Fibroblast of skin of abdomen (primary cell): Measurements from ENCODE around the gene IQUB. TPM values are rescaled to one million over a fixed set of nuclear protein-coding genes. Genes with fewer than 3 reads are reported as not detected.
"Not testable (repeated sequence)": the region's sequence is repeated elsewhere in the genome, so short reads cannot be mapped to it uniquely, and the experiment has no call there.

Experiments used
- DNase-seq: peaks from one replicate; pipeline ENCODE4 v3.0.0-alpha.2; 2013
- polyA plus RNA-seq, 2 experiments: library from polyadenylated mRNA; unstranded; fragments of 120-200 nt; gene quantifications; one replicate each; pipeline ENCODE4 v1.2.1, GENCODE V29; 2013; ENCODE audit not compliant: insufficient read length in 2 of 2

The IQUB gene
- polyA plus RNA-seq (2013, experiment 1 of 2; ENCODE audit: insufficient read length) = 0.08 TPM
- 0.16 TPM for polyA plus RNA-seq (2013, experiment 2 of 2; ENCODE audit: insufficient read length)

- peak; percentile 97 for DNase-seq
Observed at GRCh38 chr7:123534383-123535260, at the start of gene IQUB. Gene IQUB (minus strand): TSS chr7:123534595. CDS start chr7:123512340, 22,255 bp downstream.

GRCh38 chr7:123583821-123584220 is 49.4 kb upstream of the IQUB start:
- DNase-seq = no peak

- DNase-seq = no peak
Observed at GRCh38 chr7:123581162-123581459, 46.7 kb upstream of the IQUB start.

DNA sequence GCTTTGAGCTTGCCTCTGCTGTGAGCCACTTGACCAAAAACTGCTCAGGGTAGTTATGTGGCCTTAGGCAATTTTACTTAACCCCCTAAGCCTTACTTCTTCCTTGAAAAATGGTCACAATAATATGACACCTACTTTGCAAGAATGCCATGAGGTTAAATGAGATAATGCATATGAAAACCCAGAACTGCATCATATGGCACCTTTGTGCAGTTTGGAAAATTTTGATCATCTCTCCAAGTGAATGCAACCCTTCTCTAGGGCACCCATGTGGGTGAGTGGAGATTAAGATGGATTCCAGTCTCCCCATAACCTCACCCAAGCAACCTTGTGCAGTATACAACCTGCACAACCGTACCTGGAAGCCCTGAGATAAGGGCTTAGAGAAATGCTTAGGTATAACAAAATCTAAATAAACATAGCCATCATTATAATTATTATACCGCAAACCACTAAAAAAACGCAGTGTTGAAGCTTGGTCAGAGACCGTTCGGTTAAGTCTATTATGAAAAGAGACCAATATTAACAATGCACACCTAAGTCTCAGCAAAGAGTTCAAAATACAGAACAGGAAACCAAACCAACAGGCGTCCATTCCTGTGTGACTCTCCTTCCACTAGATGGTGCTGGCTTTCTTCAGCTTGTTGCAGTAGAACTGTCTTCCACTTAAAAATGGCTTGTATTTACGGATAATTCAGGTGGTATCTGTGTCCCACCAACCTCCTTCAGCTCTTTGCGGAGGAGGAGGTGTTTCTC is 46.2 kb upstream of the IQUB start:
- DNase-seq = peak; percentile 25

DNA sequence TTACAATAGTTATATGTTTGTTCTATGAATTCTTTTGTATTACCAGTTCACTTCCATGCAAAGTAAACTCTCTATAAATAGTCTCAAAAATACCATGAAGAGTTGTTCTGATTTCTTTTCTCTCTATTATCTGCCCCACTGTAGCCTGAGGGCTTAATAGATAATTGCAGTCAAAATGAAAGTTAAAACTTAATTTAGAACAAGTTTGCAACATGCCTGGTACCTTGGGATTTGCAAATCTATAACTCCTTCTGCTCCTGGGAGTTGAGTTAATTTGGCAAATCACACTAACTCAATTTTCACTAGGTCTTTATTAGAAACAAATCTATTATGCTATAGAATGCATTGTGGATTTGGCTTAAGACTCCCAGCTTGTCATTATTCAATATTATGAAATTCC is 45.0 kb upstream of the IQUB start:
- no peak for DNase-seq

DNA sequence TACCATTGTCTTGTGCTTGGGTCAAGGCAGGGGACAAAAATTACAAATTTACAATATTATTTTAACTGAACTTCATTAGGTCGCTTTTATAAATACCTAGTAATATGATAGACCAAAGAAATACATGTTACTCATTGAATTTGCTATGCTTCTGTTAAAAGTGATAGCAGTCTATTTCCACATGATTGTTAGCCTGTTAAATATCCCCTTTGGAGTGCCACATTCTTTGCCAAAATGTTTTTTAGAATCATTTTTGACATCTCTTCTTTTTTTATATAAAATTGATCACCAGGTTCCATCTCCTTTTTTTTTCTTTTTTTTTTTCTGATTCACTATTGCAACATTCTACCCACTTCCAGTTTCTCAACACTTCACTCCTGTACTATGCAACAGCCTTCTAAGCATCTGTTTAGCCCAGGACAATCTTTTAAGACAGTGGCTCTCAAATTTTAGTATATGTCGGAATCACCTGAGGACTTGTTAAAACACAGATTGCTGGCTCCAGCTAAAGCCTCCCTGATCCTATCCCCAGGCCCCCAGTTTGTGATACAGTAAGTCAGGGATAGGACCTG is 39.6 kb upstream of the IQUB start:
- no peak for DNase-seq

DNA sequence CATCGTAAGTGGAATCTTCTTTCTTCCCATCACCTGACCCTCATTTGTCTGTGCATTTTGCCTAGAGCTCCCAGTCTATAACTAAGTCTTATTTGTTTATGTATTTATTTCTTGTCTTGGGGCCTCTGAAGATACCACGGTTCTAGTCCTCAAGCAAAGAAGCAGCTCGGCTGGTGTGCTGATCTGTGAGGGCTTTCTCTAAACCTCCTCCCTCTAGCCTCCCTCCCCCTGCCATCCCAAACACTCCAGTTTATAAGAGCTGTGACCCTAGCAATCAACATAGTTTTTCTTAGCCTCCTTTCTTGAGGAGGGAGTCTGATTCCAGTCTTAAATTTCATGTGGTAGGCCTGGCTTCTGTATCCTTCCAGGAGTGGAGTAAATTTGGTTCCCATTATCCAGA is 38.9 kb upstream of the IQUB start:
- DNase-seq = no peak

DNA sequence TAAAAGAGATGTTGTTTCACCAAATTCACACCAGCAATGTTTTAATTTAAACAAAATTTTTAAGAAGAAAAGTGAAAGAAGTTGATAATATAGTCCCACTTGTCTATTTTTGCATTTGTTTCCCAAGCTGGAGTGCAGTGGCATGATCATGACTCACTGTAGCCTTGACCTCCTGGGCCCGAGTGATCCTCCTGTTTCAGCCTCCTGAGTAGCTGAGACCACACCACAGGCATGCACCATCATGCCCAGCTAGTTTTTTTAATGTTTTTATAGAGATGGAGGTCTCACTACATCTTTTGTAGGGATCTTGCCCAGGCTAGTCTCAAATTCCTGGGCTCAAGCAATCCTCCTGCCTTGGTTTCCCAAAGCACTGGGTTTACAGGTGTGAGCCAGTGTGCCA is 37.3 kb upstream of the IQUB start:
- no peak for DNase-seq

DNA sequence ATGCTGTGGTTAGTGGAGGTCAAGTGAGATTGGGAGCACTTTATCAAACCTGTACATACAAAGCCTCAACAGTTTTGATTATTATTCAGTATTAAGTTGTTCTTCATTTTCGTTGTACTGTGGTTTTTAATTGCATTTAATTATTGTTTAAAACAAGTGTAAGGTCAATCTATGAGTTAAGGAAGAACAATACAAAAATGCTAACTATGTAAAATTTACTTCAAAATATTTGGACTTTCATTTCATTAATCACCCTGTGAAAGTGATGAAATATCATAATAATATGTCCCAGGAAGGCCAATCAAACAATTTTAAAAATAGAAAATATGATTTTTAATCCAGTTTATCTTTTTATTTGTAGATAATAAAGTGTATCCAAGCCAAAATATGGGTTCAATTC is 36.8 kb upstream of the IQUB start:
- no peak for DNase-seq

DNA sequence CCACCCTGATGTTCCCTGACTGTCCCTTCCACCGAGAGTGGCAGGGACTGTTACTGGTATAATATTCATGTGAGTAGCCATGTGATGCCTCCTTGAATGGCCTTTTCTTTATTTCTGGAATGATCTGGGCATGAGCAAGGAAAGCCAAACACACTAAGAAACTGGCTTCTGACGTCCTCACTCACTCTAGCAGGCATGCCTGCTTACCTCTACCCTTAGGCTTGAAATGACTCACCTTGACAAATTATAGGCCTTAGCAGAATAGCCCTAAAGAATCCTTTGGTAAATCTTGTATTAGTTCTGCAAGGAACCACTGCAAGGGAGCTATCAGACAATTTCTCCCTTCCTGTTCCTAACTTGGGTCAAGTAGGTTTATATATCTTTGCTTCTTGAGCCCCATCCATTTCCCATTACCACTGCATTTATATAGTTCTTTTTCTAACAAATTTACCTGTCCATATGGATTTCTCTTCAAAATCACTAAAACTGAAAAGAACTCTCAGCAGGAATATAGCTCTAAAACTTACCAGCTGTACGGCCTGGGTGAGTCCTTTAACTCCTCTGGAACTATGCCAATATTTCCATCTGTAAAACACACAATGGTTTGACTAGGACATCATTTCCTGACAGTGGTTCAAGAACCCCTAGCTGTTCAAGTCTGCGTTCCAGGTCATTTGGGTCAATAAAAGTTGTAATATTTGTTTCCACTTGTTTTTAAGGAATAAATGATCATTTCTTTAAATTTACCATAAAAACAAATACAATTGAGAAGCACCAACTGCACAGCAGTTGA is 36.2 kb upstream of the IQUB start:
- no peak for DNase-seq

DNA sequence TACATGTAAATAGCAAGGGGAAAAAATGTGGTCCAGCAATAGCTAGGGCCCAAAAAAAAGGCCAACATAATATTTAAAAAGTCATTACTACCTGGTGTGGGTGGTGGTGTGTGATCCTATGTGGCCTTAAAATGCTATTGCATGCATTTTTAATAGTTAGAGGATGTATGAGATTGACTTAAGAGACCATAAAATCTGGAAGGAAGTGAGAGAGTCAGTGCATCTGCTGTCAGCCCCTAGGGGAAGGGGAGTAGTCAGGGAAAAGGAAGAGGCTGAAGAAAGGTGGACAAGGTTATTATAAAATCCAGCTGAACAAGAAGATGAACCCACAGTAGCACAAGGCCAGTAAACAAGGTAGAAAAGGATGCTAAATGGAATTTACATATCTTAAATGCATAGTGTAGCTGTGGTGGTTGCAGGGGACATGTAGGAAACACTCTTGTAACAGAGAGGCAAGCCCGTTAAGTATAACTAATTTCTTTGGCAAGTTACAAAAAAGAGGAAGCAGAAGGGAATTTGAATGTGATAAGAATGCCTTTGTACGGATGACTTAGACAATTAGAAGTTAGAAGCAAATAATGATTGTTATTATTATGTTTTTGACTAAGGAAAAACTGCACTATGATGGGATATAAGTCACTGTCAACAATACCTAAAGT is 35.1 kb upstream of the IQUB start:
- DNase-seq = no peak

- DNase-seq = no peak
Observed at GRCh38 chr7:123562121-123562520, 27.7 kb upstream of the IQUB start.

DNA sequence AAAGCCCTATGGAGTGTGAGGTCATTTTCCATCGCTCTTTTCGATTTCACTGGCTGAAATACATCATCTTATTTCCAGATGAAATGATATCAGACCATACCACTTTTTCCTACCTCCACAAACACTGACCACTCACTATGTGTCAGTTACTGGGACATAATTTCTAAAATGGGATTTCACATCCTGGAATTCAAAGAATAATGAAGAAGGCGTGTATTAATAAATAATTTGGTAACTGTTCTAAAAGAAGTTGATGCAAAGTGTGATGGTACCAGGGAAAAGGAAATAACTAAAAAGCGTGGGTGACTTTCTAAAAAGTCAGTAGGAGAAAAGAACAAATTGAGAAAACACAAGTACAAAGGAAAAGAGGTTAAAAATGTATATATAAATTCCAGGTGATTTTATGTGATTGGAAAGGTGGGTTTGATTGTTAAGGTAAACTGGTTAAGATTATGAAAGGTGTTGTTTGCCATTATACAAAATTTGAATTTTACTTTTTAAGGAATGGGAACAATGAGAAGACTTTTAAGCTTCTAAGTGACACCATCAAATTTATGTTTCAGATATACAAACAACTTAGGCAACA is 24.0 kb upstream of the IQUB start:
- no peak for DNase-seq

GRCh38 chr7:123557398-123558288 is 23.2 kb upstream of the IQUB start, which contains the start of gene NDUFA5:
Gene NDUFA5 (minus strand): TSS chr7:123557818. CDS start chr7:123557795, 23 bp downstream.
- peak; percentile 99 for DNase-seq

GRCh38 chr7:123557016-123557397 is 22.6 kb upstream of the IQUB start:
- no peak for DNase-seq

DNA sequence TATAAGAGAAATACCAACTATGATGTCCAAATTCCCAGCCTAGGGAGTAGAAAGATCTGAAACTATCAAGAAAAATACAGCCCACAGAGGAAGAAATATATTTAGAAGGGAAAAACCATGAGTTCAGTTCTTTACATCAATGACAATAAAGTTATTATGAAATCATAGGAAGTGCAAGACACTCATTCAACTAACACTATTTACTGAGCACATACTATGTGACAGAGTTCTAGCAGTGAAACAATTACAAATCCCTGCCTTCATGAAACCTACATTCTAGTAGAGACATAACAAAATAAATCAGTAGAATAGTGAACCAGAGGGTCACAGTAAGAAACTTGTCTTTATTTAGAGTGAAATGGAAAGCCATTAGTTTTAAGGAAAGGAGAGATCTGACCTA is 21.1 kb upstream of the IQUB start:
- DNase-seq = no peak

GRCh38 chr7:123553159-123553558 is 18.8 kb upstream of the IQUB start:
- DNase-seq = no peak

- no peak for DNase-seq
Observed at GRCh38 chr7:123552641-123553040, 18.2 kb upstream of the IQUB start.

DNA sequence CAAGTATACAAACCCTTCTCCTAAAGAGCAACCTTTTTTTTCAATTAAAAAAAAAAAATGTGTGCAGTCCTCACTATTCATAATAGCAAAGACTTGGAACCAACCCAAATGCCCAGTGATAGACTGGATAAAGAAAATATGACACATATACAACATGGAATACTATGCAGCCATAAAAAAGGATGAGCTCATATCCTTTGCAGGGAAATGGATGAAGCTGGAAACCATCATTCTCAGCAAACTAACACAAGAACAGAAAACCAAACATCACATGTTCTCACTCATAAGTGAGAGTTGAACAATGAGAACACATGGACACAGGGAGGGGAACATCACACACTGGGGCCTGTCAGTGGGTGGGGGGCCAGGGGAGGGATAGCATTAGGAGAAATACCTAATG is 17.7 kb upstream of the IQUB start:
- not testable (repeated sequence) for DNase-seq

DNA sequence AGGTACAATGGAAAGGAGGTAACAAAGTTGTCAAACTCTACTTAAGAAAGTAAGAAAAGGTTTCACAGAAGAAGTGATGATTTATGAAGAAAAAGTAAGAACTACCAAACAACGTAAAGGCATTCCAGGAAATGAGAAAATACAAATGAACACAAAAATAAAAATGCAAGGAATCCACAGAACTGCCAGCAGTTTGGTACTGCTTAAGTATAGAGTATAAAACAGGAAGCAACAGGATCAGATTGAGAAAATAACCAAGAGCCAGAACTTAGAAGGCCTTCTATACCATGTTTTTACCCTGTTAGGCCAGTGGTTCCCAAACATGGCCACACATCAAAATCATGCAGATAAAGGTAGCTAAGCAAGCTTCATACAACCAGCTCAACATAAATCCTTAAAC is 14.0 kb upstream of the IQUB start:
- DNase-seq = peak; percentile 17

- DNase-seq = no peak
Observed at GRCh38 chr7:123539871-123540270, 5.5 kb upstream of the IQUB start.
